Measurements from ENCODE around the gene APOC4. TPM values are rescaled to one million over a fixed set of nuclear protein-coding genes. Genes with fewer than 3 reads are reported as not detected.

APOC4 gene
- total and polyA plus RNA-seq, 2 experiments from 2014 or later, result not detected

DNA sequence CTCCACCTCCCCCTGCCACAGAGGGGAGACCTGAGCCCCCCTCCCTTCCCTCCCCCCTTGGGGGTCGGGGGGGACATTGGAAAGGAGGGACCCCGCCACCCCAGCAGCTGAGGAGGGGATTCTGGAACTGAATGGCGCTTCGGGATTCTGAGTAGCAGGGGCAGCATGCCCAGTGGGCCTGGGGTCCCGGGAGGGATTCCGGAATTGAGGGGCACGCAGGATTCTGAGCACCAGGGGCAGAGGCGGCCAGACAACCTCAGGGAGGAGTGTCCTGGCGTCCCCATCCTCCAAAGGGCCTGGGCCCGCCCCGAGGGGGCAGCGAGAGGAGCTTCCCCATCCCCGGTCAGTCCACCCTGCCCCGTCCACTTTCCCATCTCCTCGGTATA is 38.8 kb upstream of the APOC4 start:
- no peak overlapping the region for H3K27ac ChIP-seq (ENCODE audit: low read depth)
- DNase-seq (ENCODE audit: low spot score) (no peak), ATAC-seq (no peak)
- no peak overlapping the region for H3K4me3 ChIP-seq
- H3K9me2 ChIP-seq (ENCODE audit: insufficient read depth), result no peaks in the 10 kb centered on the region
- Mint-ChIP-seq H3K4me3 (no peak overlapping the region; the same call in 2 of the 3 replicates), H3K4me1 (peaks cover 17% of the 10 kb centered on the region), H3K36me3 (ENCODE audit: low read depth) (peaks cover 69% of the 10 kb centered on the region), H3K9me3 (peaks cover 2% of the 10 kb centered on the region; the same call in 1 of the 3 replicates), H3K27me3 (ENCODE audit: insufficient read depth, low read depth, poor library complexity) (peaks cover 34% of the 10 kb centered on the region), H3K27ac (no peak overlapping the region)
- H3K4me1 ChIP-seq (ENCODE audit: insufficient read depth), result peaks cover 17% of the 10 kb centered on the region
- H3K36me3 ChIP-seq (ENCODE audit: insufficient read depth), result peaks cover 32% of the 10 kb centered on the region
- H3F3A ChIP-seq (replicated peaks; ENCODE audit: low read depth), result peaks cover 58% of the 10 kb centered on the region
- peaks cover 24% of the 10 kb centered on the region for H3K79me2 ChIP-seq (replicated peaks; ENCODE audit: insufficient read depth)
- no peak for TF ChIP-seq ZNF114 (CRISPR knock-in tag; IDR thresholded peaks at IDR 0.05)
- no peak for TF ChIP-seq CREB1 (CRISPR knock-in tag; IDR thresholded peaks at IDR 0.05; ENCODE audit: low read depth)
- no peak for TF ChIP-seq NANOG (IDR thresholded peaks at IDR 0.05; ENCODE audit: borderline replicate concordance)
- TF ChIP-seq JUNB (IDR thresholded peaks at IDR 0.05; ENCODE audit: unreplicated experiment), result no peak
- TF ChIP-seq ETS1 (IDR thresholded peaks at IDR 0.05), result no peak
- TF ChIP-seq EZH2 (IDR thresholded peaks at IDR 0.05; ENCODE audit: low read depth, unreplicated experiment), result no peak
- no peak for TF ChIP-seq ZNF462 (CRISPR knock-in tag; IDR thresholded peaks at IDR 0.05)
- TF ChIP-seq STAT1 (IDR thresholded peaks at IDR 0.05; ENCODE audit: unreplicated experiment), result no peak
- TF ChIP-seq CTCF (conservative IDR thresholded peaks at IDR 0.05; ENCODE audit: low read depth in 2 of 2), result no peak
- no peak for TF ChIP-seq EZH2phosphoT487 (IDR thresholded peaks at IDR 0.05; ENCODE audit: unreplicated experiment)
- no peak for TF ChIP-seq POLR2AphosphoS5 (IDR thresholded peaks at IDR 0.05; ENCODE audit: low read depth)
- TF ChIP-seq ZNF331 (CRISPR knock-in tag; IDR thresholded peaks at IDR 0.05; ENCODE audit: low read depth), result no peak
- TF ChIP-seq, protein P1, sequence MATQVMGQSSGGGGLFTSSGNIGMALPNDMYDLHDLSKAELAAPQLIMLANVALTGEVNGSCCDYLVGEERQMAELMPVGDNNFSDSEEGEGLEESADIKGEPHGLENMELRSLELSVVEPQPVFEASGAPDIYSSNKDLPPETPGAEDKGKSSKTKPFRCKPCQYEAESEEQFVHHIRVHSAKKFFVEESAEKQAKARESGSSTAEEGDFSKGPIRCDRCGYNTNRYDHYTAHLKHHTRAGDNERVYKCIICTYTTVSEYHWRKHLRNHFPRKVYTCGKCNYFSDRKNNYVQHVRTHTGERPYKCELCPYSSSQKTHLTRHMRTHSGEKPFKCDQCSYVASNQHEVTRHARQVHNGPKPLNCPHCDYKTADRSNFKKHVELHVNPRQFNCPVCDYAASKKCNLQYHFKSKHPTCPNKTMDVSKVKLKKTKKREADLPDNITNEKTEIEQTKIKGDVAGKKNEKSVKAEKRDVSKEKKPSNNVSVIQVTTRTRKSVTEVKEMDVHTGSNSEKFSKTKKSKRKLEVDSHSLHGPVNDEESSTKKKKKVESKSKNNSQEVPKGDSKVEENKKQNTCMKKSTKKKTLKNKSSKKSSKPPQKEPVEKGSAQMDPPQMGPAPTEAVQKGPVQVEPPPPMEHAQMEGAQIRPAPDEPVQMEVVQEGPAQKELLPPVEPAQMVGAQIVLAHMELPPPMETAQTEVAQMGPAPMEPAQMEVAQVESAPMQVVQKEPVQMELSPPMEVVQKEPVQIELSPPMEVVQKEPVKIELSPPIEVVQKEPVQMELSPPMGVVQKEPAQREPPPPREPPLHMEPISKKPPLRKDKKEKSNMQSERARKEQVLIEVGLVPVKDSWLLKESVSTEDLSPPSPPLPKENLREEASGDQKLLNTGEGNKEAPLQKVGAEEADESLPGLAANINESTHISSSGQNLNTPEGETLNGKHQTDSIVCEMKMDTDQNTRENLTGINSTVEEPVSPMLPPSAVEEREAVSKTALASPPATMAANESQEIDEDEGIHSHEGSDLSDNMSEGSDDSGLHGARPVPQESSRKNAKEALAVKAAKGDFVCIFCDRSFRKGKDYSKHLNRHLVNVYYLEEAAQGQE (IDR thresholded peaks at IDR 0.05; ENCODE audit: unreplicated experiment), result no peak
- no peak overlapping the region for H3K4me2 ChIP-seq
- H2AFZ ChIP-seq, result no peak overlapping the region
- H4K20me1 ChIP-seq (replicated peaks; ENCODE audit: insufficient read depth), result peaks cover 2% of the 10 kb centered on the region; the same call in 1 of the 2 replicates
- no peaks in the 10 kb centered on the region for H3K27me3 ChIP-seq (ENCODE audit: insufficient read depth)

Measured in GM23338 (cell line).